NCI-H1436 (cell line): ENCODE measurements around the gene CDH23.

Experiments used
- DNase-seq: peaks from one replicate; lab custom pipeline; 2025; lab: John Stamatoyannopoulos, UW

The CDH23 gene

GRCh38 chr10:71423250-71423649 lies 26.5 kb downstream of the CDH23 start:
- DNase-seq = no peak

DNA sequence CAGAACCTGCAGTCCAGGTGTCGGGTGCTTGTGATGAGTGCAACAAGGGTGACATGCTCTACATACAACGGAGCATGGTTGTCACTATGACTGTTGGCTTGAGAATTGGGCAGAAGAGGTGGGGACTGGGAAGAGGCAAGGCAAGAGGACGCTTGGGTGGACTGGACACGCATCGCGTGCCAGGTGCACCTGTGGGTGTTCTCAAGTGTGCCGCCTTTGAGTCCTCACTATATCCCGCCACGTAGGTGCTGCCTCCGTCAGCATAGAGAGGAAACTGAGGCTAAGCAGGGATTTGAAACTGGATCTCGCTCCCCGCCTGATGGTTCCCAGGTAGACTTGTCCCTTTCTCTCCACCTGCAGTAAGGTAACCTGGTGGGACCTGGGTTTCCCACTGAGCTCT lies 27.2 kb downstream of the CDH23 start:
- no peak for DNase-seq

DNA sequence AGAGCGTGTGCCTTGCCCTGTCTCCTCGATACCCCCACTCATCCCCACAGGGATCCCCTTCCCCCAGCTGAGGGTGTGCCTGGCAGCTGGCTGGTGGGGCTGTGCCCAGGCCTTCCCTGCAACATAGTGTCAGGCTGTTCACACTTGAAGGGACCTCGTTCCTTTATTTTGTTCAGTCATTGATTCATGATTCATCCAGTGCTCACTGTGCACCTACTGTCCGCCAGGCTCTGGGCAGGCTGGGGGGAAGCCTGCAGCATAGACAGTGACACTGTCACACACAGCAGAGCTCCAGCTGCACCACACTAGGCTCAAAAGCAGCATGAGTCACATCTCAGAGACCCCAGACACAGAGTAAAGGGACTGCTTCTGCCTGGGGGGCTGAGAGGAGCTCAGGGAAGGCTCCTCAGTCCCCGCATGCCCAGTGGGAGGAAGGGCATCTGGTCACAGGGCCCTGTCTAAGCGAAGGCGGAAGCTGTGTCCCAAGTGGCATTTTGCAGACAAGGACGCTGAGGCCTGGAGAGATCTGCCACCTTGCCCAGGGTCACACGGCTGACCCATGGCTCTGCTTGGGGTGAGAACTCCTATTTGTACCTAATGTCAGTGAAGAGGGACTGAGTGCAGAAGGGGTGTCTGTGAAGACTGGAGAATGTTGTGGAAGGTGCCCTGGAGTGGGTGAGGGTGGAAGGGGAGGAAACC lies 27.9 kb downstream of the CDH23 start:
- no peak for DNase-seq

GRCh38 chr10:71426058-71426605 lies 29.4 kb downstream of the CDH23 start:
- DNase-seq = no peak

DNA sequence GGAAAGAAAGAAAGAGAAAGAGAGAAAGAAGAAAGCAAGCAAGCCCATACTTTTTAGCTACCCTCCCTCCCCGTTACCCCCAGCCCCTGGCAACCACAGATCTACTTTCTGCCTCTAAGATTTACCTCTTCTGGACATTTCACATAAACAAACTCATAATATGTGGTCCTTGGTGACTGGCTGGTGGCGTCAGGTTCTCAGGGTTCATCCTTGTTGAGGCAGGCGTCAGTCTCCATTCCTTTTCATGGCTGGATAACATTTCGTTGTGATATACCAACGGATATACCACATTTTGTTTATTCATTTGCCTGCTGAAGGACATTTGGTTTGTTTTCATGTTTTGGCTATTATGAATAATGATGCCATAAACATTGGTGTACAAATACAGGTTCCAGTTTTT lies 30.5 kb downstream of the CDH23 start:
- DNase-seq = no peak

- DNase-seq = no peak
Observed at GRCh38 chr10:71429304-71429703, 32.6 kb downstream of the CDH23 start.

DNA sequence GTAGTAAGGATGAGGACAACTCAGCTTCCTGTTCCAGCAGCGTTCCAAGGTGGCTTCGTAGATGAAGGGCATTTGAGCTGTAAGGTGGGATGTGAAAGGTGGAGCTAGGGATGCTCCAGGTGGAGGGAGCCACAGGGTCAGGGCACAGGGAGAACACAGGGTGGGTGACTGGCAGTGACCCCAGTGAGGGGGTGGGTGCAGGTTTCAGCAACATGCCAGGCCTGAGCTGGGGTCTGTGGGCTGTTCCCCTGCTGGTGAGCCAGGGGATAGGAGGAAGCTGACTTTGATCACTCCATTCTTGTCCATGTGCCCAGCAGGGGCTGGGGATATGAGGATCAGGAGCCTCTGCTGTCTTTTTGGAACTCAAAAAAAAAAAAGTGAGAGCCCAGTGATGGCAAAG lies 33.2 kb downstream of the CDH23 start:
- DNase-seq = no peak

DNA sequence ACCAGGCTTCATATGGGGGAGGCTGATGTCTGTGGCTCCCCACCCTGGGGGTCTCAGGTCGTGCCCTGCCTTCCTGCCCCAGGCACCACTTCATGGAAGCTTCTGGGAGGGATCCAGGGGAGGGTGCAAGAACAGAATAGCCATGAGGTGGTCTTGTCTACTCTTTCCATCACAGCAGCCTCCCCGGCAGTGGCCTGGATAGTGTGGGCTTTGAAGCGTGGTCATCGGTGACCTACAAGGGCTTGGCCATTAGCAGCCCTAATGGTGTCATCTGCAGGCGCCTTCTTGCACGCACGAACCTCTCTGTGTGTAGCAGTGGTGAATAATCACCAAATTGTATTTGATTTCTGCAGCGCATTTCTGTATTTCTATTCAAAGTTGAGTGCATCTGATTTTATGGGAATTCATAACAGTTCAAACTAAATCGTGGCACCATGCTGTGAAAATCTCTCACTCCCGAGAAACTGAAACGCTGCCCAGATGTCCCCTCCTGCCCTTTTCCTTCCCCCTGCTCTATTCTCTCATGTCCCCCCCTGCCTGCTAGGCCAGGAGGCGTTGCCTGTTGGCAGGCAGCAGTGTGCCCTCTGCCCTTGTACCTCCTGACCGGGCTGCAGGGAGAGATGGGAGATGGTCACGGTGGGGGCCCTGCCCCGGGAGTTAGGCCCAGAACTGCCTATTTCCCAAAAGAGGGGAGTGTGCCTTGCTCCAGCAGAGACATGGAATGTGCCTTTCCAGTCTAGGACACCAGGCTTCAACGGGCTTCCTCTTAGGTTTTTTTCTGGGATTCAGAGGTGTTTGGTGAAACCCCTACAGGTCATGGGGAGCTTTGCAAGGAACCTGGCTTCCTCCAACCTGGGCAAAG lies 34.8 kb downstream of the CDH23 start:
- no peak for DNase-seq

DNA sequence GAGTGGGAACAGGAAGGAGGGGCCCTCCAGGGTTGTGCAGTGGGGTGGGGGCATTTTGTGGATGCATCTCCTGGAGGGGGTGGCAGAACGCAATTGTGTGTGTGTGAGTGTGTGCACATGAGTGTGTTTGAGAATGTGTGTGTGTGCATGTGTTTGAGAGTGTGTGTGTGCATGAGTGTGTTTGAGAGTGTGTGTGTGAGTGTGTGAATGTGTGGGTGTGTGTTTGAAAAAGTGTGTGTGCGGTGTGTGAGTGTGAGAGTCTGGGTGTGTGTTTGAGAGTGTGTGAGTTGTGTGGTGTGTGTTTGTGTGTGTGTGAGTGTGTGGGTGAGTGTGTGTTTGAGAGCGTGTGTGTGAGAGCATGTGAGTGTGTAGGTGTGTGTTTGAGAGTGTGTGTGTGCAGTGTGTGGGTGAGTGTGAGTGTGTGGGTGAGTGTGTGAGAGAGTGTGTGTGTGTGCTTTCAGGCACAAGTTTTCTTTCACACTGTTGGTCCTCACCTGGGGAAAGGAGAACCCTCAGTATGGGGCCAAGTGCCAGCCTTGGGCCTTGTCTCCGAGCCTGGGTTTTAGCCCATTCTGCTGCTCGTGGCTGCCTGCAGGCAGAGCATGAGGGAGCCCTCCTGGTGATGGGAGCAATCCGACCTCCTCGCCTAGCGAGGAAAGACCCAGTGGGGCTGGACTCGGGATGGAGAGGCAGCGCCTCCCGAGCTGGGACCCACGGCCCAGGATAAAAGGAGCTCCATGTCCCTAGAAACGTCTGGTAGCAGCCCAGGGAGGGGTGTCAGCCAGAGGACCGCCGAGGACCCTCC lies 35.6 kb downstream of the CDH23 start:
- DNase-seq = no peak

DNA sequence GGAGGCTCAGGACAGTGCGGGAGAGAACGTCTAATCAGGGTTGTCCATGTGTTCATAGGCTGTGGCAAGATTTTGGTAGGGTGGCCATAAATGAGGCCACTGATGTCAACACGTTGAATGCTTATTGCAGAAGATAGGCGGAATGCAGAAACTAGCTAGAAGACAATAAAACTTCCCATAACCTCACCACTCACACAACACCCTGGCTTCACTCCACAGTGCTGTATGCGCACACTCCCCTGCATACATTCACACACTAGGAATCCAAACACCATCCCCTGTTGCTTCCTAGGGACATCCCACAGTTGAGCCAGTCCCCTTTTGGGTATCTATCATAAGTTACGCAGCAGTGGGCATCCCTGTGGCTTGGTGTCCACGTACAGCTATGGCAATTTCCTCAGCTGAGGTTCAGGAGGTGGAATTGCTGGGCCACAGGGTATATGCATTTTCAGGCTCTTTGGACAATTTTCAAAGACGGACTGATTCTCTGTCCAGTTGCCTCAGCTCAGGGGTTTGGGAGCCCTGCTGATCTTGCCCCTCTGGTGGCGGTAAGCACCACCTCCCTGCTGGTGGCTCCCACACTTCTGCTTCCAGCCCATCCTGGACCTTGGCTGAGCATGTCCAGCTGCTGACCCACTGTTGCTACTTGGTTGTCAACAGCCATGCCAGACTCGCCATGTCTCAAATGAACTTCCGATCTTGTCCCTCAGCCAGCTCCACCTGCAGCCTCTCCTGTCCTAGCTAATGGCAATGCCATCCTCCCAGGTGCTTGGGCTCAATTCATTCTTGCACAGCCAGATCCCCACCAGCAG lies 36.4 kb downstream of the CDH23 start:
- DNase-seq = no peak

DNA sequence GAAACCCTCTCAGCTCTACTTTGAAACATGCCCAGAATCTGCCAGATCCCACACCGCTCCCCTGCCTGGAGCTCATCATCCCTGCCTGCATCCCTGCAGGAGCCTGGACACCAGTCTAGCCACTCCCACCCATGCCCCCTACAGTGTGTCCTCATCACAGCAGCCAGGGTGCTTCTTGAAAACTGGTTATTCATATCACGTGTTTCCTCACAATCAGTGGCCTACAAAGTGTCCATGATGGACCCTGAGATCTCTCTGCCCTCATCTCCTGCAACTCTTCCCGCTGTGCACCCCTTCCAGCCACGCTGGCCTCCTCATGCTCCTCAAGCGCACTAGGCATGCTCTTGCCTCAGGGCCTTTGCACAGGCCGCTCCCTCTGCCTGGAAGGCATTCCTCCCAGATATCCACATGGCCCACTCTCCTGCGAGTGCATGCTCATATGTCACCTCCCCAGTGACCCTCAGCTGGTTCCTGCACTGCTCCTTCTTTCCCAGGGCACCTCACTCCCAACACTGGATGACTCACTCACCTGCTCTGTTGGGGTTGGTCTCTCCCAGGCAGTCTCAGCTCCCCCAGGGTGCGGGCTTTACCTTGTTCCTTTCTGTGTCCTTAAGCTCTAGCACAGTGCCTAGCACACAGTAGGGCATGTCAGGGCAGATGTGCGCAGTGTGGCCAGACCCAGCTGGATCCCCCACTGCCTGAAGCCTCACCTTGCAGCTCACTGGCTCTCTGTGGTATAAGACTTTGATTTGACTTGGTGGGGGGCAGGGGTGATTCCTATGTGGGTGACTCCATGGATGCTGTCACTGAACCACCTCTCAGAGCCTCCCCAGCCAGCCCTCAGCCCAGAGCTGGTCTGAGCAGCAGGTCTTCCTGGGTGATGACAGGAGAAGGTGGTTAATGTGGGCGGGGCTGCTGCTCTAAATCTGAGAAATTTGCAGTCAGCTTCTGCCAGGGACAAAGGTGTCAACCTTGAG lies 37.3 kb downstream of the CDH23 start:
- no peak for DNase-seq

DNA sequence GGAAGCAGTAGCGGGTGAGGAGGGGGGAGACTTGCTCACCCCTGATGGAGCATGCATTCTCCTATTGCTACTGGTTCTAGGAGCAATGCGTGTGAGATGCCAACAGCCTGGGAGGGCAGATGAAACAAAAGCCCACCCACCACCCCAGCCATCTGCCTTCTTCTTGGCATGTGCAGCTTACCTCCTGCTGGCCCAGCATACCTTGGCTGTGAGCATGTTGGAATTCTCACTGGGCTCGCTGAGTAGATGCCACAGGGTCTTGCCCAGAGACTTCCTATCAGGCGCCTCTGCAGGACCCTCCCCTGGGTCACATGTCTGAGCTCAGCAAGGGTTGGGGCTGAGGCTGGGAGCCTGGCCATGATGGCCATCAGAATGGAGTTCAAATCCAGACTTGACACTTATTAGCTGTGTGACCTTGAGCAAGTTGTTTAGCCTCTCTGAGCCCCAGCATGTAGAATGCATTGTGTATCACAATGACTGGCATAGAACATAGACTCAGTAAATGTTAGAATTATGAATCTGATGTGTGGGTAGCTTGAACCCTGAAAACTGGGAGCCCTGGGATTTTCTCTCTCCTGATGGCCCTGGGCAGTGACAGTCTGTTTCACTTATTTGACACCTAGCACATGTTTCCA lies 38.2 kb downstream of the CDH23 start:
- DNase-seq = no peak

DNA sequence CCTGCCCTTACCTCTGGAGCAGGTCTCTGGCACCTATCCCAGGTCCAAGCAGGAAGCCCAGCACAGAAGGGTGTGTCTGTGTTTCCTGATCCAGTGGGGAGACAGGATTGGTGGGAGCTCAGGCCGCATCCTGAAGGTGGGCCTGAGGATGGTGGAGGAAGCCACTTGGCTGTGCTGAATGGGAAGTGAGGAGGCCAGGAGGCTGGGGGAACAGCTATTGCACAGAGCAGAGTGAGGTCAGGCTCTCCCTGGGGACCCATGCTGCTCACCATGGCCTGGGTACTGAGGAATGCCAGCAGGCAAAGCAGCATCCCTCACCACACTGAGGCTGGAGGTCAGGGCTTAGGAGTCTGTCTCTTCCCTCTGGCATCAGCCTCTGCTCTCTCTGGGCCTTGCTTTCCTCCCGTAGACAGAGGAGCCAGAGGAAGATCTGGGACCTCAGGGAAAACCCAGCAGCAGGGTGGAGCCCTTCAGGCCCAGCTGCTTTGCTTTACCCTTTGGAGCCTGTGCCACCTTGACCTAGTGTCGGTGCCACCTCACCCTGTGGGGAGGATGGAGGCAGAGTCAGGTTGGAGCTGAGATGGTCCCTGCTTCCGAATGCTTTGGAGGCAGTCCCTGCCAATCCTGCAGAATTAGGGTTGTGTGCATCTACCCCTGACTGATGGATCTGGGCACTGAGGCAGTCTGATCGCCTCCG lies 39.0 kb downstream of the CDH23 start:
- DNase-seq = no peak

DNA sequence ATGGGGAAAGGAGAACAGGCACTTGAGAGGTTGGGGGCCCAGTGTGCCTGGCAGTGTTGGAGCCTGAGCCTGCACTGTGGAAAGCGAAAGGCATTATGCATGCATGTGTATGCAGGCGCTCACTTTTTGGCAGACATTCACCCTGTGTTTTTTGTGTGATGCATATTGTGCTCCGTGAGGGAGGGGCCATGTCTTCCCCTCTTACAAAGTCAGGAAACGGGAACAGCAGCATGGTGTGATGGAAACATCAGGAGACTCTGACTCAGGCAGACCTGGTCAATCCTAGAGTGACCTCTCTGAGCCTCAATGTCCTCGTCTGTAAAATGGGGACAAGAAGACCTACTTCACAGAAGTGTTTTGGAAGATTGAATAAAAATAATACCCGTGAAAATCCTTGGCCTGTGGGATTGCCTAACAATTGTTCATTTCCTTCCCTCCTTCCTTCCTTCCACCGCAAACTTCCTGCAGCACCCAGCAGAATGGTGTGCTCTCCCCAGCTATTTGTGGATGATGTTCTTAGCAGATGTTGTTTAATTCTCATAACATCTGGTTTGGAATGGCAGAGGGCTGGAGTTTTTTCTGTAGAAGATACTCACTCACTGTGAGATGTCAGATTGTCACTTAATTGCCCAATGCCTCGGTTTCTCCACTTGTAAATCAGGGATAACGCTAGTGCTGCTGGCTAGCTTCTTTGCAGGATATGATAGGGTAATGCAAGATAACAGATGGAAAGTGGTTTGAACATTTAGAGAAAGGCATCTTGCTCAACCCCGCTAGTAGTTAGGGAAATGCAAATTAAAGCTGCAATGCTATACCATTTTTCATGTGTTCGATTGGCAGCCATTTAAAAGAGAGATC lies 39.8 kb downstream of the CDH23 start:
- DNase-seq = no peak

DNA sequence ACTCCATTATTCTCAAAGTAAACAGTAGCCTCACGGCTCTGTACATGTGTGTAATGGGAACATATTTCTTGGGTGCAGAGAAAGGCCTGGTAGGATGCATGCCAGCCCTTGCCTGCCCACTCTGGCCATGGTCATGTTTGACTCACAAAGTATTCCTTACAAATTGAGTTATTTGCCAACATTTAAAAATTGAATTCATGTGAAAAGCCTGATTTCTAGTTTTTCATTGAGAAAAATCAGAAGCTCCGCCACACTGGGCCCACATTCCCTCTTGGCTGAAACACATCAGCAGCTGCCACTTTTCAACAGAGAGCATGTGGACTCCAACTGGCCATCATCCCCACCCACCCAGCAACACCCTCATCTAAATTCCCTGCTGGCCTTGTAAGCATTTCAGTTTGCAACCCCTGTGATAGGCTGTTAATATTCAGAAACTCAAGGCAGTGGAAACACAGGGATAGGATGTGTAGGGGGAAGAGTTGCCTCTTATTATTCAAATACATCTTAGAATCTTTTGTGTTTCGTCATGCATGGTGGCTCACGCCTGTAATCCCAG lies 40.9 kb downstream of the CDH23 start:
- no peak for DNase-seq

- DNase-seq = no peak
Observed at GRCh38 chr10:71438761-71439160, 42.0 kb downstream of the CDH23 start.

GRCh38 chr10:71439670-71440425 lies 43.1 kb downstream of the CDH23 start:
- no peak for DNase-seq
